ENCODE results near the gene TFRC.
"Not testable (repeated sequence)": the region's sequence is repeated elsewhere in the genome, so short reads cannot be mapped to it uniquely, and the experiment has no call there.

Gene TFRC

GRCh38 chr3:196002721-196003120 lies 79.2 kb downstream of the TFRC start:
- not testable (repeated sequence) for FAIRE-seq

DNA sequence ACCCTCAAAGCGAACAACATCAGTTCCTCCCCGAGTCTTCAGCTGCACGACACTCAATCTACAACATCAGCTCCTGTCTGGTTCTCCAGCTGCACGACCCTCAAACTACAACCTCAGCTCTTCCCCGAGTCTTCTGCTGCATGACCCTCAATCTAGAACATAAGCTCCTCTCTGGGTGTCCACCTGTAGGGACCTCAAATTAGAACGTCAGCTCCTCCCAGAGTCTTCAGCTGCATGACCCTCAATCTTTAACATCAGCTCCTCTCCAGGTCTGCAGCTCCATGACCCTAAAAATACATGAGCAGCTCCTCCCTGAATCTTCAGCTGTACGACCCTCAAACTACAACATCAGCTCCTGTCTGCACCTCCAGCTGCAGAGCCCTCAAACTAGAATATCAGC lies 80.7 kb downstream of the TFRC start:
- FAIRE-seq: not testable (repeated sequence)

DNA sequence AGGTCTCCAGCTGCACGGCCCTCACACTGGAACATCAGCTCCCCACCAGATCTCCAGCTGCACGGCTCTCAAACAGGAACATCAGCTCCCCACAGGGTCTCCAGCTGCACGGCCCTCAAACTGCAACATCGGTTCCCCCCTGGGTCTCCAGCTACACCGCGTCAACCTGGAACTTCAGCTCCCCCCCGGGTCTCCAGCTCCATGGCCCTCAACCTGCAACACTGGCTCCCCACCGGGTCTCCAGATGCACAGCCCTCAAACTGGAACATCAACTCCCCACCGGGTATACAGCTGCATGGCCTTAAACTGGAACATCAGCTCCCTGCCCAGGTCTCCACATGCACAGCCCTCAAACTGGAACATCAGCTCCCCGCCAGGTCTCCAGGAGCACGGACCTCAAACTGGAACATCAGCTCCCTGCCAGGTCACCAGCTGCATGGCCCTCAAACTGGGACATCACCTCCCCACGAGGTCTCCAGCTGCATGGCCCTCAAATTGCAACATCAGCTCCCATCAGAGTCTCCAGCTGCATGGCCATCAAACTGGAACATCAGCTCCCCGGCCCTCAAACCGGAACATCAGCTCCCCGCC lies 81.4 kb downstream of the TFRC start:
- FAIRE-seq: not testable (repeated sequence)

- FAIRE-seq: no peak
Measured at GRCh38 chr3:195999896-196000295, 82.0 kb downstream of the TFRC start.

Data from A204.1 (cell line).